IPS DF 19.7 (cell line): ENCODE data around the gene UNC119B.
A peak's percentile ranks its signal among the peaks of the same experiment; 100 is the strongest.
"Not testable (repeated sequence)": the region's sequence is repeated elsewhere in the genome, so short reads cannot be mapped to it uniquely, and the experiment has no call there.

Source experiments
- DNase-seq: peaks from one replicate; pipeline ENCODE4 v3.0.0-alpha.2; 2013; ENCODE audit warnings: low read depth, low spot score

Gene UNC119B

DNA sequence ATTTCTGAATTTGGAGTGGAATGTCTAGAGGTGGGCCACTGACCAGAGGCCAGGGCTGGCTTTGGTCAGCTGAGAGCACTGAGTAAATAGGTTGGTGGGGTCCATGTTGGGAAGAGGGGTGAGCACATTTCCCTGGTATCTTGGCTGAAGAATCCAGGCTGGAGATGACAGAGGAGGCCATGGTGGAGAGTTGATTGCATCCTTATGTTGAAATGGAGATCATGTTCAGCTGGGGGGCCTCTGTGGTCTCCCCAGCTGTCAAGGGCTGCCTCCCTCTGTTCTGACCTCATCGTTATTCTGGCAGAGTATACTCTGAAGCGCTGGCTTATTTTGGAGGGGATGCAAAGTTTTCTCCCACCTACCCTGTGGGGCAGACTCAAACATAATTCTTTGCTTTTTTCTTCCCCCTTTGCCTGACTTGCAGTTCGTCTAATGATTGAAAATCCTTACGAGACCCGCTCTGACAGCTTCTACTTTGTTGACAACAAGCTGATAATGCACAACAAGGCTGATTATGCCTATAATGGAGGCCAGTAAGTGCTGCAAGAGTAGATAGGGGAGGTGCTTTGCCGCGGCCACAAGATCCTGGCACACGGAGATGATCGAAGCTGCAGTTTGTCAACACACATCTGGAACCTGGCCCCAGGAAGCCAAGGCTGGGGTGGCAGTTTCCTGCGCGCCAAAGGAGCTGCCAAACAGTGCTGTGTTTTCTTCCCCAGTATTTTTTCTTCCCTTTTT is 9.4 kb downstream of the UNC119B start:
- DNase-seq, result no peak

DNA sequence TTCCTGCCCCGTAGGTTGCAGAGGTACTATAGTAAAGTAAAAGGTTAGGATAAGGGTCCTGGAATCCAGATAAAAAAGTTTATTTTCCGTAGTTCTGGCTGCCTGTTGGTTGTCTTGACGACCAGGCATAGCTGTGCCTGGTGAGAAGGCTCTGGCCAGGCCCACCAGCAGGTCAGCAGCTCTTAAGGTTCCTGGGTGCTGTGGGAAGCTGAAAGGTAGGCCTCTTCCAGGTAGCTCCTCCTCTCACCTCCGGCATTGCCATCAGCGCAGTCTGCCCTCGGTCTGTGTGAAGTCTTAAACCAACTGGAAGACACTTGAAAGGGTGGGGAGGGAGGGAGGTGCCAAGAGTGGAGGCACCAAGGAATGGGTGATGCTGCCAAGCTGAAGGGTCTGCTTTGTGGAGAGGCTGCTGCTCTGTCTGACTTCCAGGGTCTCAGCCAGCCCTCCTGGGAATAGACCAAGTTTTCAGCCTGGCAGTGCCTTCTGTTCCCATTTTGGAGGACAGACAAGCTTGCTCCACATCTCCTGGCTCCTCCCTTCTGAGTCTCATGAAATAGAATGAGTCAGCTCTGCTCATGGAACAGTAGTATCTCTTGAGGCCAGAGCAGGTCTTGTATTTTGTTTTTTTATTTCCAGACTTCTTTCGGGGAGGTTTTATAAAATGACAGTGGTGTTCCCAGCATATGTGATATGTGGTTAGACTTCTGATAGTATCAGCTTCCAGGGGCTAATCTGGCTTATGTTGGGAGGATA is 10.2 kb downstream of the UNC119B start:
- no peak for DNase-seq

DNA sequence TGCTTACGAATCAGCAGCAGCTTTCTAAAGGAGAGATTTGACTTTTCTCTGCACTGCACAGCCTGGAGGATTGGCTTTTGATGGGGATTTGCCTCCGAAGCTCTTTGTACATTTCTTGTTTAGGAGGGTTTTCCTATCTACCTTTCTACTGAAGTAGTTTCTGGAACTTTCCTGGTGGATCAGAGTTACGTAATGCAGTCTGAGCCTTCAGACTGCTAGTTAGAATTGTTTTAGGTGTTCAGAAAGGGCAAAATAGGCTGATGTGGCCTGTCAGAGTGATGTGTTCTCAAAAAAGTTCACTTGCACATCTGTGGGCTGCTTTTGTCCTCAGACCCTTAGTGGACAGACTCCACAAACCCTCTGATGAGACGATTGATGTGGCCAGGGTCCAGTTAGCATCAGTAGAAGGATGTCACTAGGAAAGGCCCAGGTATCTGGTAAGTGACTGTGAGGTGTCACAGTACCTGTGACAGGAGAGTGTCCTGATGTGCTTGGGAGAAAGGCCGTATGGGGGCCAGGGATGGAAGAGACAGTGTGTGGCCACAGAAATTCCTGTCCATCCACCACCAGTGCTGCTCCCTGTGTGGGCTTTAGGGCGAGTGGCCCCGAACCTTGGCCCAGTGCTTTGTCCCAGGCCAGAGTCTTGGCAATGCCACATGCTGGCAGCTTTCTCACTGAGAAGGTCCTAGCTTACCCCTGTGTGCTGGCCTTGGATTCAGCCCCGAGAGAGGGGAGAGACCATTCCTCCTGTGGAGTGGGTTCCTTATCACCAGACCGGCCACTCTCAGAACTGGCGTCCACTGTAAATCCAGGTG is 10.9 kb downstream of the UNC119B start:
- no peak for DNase-seq

DNA sequence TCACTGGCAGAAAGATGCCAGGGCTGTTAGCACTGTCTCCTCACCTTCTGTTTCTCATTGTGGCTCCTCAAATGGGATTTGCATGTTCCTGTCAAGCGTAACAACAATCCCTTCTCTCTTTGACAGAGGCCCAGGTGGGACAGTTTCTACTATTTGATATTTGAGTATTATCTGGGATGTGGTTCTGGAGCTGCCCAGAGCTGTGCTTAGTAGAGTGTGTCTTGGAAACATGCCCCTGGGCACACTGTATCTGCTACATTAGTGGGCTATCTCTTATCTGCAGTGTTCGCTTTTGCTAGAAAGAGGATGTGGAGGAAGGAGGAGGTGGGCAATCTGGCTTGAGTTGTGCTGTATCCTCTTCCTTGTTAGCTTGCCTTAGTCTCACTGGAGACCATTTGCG is 11.6 kb downstream of the UNC119B start:
- DNase-seq, result no peak

DNA sequence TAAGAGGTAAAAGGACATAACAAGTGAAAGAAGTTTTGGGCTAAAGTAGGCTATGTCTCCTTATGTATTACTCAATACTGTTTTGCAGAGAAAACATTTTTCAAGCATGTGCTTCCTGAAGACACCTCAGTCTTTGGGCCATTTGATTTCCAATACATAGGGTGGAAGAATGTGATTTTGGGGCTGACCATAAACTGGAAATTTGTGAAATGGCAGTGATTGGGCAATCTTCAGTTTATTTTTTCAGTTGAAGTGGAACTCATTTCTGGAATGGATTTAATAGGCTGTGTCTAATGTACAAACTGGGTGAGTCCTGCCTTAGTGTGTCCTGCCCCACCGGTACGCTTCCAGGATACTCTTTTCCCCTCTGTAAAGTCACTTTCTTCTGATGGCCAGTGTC is 12.5 kb downstream of the UNC119B start:
- no peak for DNase-seq

DNA sequence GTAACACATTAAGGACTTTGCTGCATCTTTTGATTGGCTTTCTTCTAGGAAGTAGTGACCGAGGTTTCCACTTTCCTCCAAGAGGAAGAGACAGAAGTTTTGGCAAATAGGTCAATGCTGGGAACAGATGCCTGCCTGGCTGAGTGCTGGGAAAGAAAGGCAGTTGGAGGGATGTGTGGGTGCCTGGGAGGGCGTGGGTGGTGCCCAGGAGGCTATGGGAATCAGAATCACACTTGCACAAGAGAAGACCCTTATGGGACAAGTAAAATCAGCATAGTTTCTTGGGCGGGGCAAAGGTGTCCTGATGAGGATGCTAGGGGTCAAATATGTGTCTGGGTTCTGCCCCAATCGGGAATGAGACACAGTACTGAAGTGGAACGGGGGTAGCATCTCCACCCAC is 14.5 kb downstream of the UNC119B start:
- no peak for DNase-seq

DNA sequence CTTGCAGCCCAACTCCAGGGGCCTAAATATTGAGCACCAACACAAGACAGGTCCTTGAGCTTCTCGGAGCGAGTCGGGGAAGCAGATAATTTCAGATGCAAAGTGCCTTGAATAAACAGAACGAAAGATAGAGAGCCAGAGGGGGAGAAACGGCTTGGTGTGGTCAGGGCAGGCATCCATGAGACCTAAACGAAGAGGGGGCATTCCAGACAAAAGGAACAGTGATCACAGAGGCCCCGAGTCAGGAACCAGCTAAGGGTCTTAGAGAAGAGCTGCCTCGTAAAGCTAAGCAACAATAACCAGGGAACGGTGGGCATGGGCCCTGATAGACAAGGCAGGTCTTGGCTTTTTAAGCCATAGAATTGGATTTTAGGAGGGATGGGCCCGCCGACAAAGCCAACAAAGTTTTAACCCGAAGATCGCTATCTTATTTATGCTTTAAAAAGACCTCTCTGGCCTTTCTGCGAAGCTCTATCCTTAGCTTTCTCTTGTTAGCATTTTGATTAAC is 14.9 kb downstream of the UNC119B start:
- DNase-seq, result no peak

DNA sequence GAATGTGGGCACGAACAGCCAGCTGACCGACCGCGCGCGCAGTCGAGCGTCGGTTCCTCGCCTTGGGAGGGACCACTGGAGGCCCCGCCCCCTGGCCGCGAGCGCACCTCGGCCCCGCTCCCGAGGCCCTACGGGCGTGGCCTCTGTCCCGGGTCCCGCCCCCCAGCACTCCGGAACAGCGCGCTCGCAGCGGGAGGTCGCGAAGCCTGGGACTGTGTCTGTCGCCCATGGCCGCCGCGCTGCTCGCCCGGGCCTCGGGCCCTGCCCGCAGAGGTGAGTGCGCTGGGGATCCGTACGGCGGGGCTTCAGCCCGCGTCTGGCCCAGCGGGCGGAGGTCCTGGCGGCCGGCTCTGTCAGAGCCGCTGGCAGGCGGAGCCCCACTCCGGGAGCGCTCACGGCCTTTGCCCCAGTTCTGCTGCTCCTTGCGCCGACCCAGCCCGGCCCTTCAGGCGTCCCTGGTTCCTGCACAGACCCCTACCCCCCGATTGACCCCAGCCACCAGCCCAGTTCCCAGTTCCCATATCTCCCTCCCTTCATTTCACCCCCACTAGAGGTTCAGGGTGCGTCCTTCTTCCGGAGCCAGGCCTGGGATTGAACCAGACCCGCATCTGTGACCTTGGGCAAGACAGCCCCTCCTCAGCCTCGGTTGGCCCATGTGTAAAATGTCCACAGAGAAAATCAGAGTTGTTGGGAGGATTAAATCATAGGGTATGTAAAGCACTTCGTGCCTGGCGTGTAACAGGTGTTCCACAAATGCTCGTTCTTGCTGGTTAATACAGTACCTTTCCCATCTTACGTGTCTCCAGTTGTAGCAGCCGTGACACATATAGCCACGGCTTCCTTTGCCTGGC is 15.6 kb downstream of the UNC119B start, which contains the start of gene ACADS:
Gene ACADS (plus strand): TSS at position 168 of the 851 bp plus-strand sequence. CDS start 60 bp downstream, at position 228.
- peak; percentile 40 for DNase-seq

DNA sequence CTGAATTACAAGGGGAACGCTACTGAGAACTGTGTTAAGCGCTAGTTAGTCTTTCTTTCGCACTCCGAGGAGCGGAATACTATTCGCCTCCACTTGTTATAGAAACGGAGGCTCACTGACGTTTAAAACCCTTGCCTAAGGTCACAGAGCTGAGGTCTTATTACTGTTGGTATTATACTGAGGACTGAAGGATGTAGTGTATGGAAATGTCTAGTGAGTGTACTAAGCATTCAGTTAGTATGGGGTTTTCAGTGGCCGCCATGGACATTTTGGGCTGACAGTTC is 16.2 kb downstream of the UNC119B start:
- DNase-seq, result no peak

DNA sequence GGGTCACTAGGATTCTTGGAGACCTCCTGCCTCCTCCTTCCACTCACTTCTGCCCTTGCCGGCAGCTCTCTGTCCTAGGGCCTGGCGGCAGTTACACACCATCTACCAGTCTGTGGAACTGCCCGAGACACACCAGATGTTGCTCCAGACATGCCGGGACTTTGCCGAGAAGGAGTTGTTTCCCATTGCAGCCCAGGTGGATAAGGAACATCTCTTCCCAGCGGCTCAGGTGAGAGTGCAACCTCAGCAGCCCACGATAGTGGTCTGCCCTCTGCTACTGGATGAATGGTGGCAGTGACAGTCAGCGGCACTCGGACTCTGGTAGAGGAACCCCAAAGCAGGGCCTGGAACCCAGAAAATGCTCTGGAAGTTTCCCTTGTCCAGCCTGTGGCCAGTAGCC is 16.7 kb downstream of the UNC119B start:
- no peak for DNase-seq

DNA sequence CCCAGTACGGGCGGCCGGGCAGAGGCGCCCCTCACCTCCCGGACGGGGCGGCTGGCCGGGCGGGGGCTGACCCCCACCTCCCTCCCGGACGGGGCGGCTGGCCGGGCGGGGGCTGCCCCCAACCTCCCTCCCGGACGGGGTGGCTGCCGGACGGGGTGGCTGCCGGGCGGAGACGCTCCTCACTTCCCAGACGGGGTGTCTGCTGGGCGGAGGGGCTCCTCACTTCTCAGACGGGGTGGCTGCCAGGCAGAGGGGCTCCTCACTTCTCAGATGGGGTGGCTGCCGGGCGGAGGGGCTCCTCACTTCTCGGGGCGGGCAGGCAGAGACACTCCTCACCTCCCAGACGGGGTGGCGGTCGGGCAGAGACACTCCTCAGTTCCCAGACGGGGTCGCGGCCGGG is 21.9 kb downstream of the UNC119B start:
- DNase-seq, result not testable (repeated sequence)

DNA sequence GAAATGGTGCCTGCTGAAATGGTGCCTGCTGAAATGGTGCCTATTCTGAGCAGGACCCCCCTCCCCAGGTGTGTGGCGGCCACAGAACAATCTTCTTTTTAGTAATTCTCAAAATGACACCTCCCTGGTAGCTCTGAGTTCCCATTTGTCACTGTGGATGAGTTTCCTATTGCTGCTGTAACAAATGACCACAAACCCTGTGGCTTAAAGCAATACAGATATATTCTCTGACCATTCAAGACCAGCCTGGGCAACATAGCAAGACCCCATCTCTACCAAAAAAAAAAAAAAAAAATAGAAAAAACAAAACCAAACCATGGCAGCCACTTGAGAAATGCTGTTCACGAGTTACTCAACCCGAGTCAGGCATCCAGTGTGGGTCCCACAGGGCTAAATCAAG is 23.3 kb downstream of the UNC119B start:
- DNase-seq, result no peak

DNA sequence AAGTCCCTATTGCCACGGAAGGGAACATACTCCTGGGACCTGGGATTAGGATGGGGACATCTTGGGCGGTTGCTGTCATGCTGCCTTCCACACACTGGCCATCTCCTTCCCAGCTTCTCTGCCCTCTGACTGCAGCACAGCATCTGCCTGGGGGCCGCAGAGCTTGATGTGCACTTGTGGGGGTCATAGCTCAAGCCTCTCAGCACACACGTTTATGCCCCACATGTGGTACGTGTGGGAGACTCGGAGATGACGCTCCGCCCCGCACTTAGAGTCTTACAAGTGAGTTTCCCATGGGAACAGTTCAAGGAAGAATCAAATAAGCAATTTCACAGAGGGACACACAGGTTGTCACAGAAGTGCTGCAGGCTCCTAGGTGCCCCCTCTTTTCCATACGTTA is 24.0 kb downstream of the UNC119B start:
- no peak for DNase-seq

DNA sequence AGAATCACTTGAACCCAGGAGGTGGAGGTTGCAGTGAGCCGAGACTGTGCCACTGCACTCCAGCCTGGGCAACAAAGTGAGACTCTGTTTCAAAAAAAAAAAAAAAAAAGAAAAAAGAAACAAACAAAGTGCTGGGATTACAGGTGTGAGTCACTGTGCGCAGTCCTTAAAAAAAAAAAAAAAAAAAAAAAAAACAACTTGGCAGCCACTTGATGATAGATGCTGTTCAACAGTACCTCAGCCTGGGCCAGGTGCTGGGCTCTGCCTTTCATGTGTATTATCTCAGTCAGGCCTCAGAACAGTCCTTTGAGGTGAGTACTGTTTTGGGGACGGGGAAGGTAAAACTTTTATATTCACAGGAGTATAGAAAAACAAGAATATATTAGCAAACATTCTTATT is 24.9 kb downstream of the UNC119B start:
- no peak for DNase-seq

DNA sequence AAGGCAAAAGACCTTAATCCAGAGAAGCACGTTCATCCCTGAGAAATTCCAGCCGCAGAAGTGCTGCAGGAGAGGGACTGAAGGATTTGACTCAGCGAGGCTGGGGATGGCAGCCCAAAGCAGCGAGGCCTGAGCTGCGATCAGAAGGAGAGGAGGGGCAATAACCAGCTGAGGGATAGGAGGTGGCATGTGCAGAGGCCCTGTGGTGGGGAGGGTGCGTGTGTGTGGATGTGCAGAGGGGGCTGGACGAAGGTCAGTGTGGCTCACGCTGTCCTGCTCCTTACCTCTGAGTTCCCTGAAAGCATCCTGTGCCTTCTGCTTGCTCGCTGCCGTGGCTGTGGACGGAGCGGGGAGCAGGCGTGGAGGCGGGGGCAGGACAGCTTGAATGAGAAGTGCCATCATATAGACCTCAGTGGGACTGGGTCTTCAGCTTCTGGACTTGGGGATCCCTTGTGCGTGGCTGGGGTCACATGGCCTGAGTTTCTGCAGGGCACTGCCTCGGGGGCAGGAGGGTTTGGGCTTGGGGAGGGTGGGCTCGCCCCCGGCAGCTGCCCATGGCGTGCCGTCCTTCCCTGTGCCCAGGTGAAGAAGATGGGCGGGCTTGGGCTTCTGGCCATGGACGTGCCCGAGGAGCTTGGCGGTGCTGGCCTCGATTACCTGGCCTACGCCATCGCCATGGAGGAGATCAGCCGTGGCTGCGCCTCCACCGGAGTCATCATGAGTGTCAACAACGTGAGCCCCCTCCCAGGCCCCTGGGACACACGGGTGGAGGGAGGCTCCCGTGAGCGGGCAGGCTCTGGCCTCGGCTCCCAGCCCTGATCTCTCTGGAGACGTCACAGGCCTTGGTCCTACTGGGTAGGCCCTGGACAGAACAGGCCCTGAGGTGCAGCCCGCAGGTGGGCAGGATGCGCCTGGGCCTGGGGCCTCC is 26.4 kb downstream of the UNC119B start:
- DNase-seq, result no peak

DNA sequence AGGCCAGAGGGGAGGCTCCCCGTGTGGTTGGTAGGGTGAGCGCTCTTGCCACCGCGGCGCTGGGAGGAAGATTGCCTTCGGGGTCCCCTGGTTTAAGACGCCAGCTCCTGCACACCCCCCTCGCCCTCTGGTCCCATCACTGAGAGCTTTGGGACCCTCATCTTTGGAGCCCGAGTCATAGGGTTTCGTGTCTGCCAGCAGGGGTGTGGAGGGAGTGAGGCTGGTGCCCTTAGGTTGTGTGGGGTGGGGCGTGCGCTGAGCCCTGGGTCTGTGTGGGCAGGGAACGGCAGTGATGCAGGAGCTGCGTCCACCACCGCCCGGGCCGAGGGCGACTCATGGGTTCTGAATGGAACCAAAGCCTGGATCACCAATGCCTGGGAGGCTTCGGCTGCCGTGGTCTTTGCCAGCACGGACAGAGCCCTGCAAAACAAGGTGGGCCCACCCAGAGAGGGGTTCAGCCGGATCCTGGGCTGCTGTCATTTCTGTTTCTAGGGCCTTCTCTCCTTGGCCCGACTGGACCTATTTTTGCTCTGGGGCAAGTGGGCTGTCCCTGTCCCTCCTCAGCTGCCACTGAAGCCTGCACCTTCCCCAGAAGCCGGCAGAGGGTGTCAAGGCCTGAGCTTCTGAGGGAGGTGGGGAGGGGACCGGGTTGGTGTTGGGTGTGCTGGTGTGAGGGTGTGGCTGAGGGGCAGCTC is 27.4 kb downstream of the UNC119B start:
- no peak for DNase-seq

DNA sequence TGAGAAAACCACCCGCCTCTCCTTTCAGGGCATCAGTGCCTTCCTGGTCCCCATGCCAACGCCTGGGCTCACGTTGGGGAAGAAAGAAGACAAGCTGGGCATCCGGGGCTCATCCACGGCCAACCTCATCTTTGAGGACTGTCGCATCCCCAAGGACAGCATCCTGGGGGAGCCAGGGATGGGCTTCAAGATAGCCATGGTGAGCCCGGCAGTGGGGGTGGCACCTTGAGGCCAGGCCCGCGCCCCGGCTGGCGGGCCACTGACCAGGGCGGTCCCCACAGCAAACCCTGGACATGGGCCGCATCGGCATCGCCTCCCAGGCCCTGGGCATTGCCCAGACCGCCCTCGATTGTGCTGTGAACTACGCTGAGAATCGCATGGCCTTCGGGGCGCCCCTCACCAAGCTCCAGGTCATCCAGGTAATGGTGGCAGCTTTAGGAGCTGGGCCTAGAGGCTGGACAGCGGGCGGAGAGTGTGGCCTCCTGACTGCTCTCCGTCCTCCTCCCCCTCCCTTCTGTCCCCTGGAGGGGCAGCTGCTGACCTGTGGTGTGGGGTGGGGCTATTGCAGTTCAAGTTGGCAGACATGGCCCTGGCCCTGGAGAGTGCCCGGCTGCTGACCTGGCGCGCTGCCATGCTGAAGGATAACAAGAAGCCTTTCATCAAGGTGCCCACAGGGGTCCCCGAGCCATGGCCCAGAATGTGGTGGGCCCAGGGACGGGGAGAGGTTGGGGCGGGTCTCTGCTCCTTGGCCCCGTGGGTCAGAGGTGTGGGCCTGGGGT is 28.2 kb downstream of the UNC119B start:
- DNase-seq, result no peak

DNA sequence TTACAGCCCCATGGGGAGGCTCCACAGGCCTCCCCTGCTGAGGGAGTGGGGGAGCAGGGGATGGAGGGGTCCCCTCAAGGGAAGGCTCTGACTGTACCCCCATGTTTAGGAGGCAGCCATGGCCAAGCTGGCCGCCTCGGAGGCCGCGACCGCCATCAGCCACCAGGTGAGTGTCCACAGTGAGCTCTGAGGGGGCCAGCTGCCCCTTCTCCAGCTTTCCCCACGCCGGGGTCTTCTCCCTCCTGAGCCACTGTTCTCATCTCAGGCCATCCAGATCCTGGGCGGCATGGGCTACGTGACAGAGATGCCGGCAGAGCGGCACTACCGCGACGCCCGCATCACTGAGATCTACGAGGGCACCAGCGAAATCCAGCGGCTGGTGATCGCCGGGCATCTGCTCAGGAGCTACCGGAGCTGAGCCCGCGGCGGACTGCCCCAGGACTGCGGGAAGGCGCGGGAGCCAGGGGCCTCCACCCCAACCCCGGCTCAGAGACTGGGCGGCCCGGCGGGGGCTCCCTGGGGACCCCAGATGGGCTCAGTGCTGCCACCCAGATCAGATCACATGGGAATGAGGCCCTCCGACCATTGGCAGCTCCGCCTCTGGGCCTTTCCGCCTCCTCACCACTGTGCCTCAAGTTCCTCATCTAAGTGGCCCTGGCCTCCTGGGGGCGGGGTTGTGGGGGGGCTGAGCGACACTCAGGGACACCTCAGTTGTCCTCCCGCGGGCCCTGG is 28.9 kb downstream of the UNC119B start:
- no peak for DNase-seq
